Endometrial microvascular endothelial cells (primary cell): ENCODE measurements around the gene WDFY1. TPM values are rescaled to one million over a fixed set of nuclear protein-coding genes. Genes with fewer than 3 reads are reported as not detected.
"Not testable (repeated sequence)": the region's sequence is repeated elsewhere in the genome, so short reads cannot be mapped to it uniquely, and the experiment has no call there.

Source experiments
- in situ Hi-C: cut with HindIII; loops from 2 replicates; pipeline ENCODE4 v1.10.0; 2017; ENCODE audit warnings: low sequenced_read_pairs, low pct_unique_long_range_greater_than_20kb; ENCODE audit errors: inconsistent ontology term
- total RNA-seq: library from RNA; depleted of rRNA; stranded (reverse); fragments of >200 nt; gene quantifications from one replicate; pipeline ENCODE4 v1.2.3, GENCODE V29; 2015; ENCODE audit errors: inconsistent ontology term

The WDFY1 gene
- total RNA-seq, 1 donor from 2014 or later = 120 TPM

- in situ Hi-C loops = no loop called here
Observed at GRCh38 chr2:223967981-223968380, 22.8 kb upstream of the WDFY1 start.

- in situ Hi-C loops = no loop called here
Observed at GRCh38 chr2:223959688-223960087, 14.6 kb upstream of the WDFY1 start.

- in situ Hi-C loops = no loop called here
Observed at GRCh38 chr2:223957092-223957851, 12.1 kb upstream of the WDFY1 start, which contains the start of gene MRPL44. MRPL44 (plus strand) TSS chr2:223957463; CDS start chr2:223957473, 10 bp downstream.

DNA sequence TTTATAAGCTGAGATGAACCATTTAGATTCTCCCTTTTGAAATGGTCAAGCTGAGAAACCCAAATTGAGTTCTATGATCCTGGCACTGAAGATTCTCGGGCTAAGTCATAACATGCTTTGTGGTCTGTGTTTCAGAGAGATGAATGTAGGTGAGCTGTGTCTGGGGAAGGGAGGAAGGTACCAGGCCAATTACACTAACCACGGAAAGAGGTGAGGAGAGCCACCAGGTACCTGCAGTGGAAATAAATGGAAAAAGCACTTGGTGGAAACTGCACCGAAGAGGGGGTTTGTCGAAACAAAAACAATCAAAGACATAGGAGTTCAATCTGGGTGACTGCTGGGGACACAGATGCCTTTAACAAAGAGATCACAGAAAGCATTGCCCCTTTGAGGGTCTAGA is 11.2 kb upstream of the WDFY1 start:
- in situ Hi-C loops = no loop called here

- in situ Hi-C loops = no loop called here
Observed at GRCh38 chr2:223954401-223954800, 9.3 kb upstream of the WDFY1 start.

DNA sequence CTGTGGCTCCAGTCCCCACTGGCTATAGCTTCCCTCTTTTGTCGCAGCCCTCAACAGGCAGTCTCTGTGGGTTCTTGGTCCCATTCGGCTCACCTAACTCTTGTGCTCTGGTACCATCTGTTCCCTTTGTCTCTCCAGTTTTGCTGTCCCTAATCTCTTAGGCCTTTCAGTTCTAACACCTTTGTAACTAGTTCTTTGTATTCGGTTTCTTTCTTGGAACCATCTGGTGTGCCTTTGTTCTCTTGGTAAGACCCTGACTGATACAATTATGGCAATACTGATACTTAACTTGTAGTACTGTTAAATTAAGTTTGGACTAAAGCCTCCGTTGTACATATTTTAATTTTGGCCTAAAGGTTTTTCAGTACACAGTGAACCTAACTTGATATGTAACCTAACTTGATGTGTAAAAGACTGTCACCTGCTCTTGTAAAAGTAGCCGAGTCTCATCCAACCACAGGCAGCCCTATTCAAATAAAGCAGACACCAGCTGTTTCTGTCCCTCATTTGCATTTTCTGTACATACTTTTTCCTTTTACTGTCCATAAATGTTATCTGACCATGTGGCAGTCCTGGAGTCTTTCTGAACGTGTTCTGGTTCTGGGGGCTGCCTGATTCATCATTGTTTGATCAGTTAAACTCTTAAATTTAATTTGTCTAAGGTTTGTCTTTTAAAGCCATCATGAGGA is 7.3 kb upstream of the WDFY1 start:
- in situ Hi-C loops = no loop called here

DNA sequence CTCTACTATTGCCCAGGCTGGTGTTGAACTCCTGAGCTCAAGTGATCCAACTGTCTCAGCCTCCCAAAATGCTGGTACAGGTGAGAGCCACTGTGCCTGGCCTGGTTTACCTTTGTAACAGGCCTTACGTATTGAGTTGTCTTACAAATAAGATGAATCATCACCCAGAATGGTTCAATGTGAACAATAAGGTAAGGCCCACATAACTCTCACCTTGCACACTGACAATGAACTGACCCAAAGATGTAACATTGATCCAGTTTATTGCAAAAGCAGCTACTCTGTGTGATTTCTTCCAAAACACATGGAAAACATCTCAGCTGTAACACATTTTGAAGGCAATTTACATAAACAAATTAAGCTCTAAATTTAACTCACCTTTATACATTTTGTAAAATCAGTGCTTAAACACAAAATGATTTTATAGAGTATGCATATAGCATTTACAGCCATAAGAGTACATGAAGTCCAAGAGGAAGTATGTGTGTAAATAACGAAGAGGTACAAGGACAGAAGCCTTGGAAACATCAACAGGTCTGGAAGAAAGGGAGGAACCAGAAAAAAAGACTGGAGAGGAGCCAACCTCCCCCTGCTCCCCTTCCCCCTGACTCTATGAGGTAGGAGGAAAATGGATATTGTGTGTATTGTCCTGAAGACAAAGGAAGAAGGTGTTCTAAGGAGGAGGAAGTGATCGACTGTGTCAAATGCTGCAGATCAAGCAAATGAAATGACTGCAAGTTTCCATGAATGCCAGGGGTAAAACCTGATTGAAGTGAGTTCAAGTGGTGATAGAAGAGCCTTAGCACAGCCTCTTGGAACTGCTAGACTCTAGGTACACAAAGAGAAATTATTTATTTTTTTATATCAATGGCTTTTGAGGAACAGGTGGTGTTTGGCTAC is 5.6 kb upstream of the WDFY1 start:
- in situ Hi-C loops = no loop called here

DNA sequence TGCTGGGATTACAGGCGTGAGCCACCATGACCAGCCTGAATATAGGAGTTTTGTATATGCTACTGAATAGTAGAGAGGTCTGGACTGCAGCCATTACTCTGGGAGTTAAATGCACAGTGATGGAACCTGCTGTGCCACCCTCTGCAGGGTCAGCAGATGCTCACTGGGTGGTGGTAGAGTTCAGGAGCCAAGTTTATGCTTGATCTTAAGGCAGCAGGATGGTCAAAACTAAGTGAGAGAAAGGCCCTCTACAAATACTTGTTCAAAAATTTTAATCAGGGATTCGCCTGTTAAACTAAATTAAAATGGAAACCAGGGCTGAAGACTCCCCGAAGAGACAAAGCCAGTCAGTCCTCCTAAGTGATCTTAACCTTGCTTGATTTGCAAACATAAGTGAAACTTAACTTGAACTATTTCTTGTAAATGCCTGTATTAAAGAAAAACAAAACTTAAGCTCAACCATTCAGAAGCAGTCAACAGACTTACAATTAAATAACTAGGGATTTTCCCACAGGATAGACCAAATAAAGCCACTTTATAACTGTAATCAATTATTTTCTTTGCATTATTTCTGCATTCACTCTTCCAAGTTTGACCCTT is 4.2 kb upstream of the WDFY1 start:
- in situ Hi-C loops = no loop called here

DNA sequence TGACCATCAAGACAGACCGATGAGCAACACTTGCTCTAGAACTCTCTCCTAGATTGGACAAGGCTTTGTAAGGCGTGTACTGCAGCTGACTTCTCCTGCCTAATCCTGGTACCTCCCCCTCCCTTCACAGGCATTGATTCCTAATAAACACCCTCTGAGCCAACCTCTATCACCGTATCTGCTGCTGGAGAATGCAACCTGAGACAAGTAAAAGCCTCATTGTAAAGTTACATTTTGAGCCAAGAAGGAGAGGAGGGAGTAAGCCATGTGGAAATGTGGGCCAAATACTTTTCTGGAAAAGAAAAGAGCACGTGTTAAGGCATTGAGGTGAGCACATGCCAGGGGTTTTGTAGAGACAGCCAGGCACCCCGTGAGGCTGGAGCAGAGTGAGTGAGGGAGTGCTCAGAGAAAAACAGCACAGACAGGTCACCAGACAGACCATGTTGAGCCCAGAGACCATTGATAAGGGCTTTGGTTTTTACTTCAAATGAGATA is 2.6 kb upstream of the WDFY1 start:
- in situ Hi-C loops = no loop called here

GRCh38 chr2:223945755-223946154 is 620 bp upstream of the WDFY1 start:
- in situ Hi-C loops = no loop called here

GRCh38 chr2:223944166-223944702 is 901 bp downstream of the WDFY1 start:
- in situ Hi-C loops = no loop called here

GRCh38 chr2:223943561-223944008 is 1.6 kb downstream of the WDFY1 start:
- in situ Hi-C loops = no loop called here

DNA sequence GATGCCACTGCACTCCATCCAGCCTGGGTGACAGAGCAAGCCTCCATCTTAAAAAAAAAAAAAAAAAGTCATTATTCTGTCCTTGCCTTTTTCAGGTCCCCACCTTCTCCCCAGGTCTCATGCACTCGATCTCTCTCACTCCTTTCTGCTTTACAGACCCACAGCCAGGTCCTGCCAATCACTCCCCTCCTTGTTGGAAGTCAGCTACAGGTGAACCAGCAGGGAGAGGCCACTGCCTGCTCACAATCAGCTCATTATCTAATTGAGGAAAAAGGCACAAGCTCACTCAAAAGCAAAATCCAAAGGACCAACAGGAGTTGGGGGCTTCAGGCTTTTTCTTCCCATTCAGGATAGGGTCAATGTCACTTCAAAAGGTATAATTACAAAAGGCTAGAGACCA is 2.0 kb downstream of the WDFY1 start:
- in situ Hi-C loops = no loop called here

- in situ Hi-C loops = no loop called here
Observed at GRCh38 chr2:223941579-223942277, 3.4 kb downstream of the WDFY1 start.

- in situ Hi-C loops = not testable (repeated sequence)
Observed at GRCh38 chr2:223939438-223939837, 5.7 kb downstream of the WDFY1 start.

DNA sequence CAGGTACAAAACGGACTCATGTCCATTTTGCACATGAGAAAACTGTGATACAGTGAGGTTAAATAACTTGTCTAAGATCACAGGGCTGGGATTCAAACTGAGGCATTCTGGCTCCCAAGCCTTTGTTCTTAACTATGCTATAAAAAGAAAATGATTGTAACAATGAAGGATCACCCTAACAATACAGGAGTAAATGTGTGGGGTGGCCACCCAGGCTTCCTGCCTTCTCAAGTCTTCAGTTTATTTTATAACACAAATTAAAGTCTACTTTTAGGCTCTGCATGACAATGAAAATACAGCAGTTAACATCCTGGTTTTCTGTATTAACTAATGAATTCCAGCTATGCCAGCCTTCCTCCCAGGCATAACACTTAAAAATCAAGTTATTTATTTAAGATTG is 7.6 kb downstream of the WDFY1 start:
- in situ Hi-C loops = no loop called here

- in situ Hi-C loops = no loop called here
Observed at GRCh38 chr2:223936862-223937326, 8.2 kb downstream of the WDFY1 start.
